Measurements from ENCODE around the gene MS4A10.

Gene MS4A10

GRCh38 chr11:60766547-60766946, 18.6 kb upstream of the MS4A10 start:
- DNase-seq: no peak

GRCh38 chr11:60767388-60767811, 17.7 kb upstream of the MS4A10 start:
- DNase-seq: peak; percentile 61

GRCh38 chr11:60768202-60768601, 16.9 kb upstream of the MS4A10 start:
- peak; percentile 47 for DNase-seq

- peak; percentile 17 for DNase-seq
Observed at GRCh38 chr11:60769273-60769672, 15.9 kb upstream of the MS4A10 start.

- DNase-seq: peak; percentile 58
Observed at GRCh38 chr11:60769811-60770210, 15.3 kb upstream of the MS4A10 start.

- DNase-seq: no peak
Observed at GRCh38 chr11:60771146-60771545, 14.0 kb upstream of the MS4A10 start.

- peak; percentile 33 for DNase-seq
Observed at GRCh38 chr11:60771879-60772525, 13.1 kb upstream of the MS4A10 start.

- DNase-seq: no peak
Observed at GRCh38 chr11:60772666-60773065, 12.5 kb upstream of the MS4A10 start.

- peak; percentile 57 for DNase-seq
Observed at GRCh38 chr11:60774726-60775125, 10.4 kb upstream of the MS4A10 start.

GRCh38 chr11:60775420-60775961, 9.6 kb upstream of the MS4A10 start:
- DNase-seq: peak; percentile 91

- peak; percentile 57 for DNase-seq
Observed at GRCh38 chr11:60776167-60776566, 9.0 kb upstream of the MS4A10 start.

GRCh38 chr11:60777106-60777505, 8.0 kb upstream of the MS4A10 start:
- peak; percentile 36 for DNase-seq

- DNase-seq: no peak
Observed at GRCh38 chr11:60777572-60777971, 7.6 kb upstream of the MS4A10 start.

GRCh38 chr11:60780065-60780464, 5.1 kb upstream of the MS4A10 start:
- DNase-seq: peak; percentile 37

GRCh38 chr11:60780774-60781173, 4.4 kb upstream of the MS4A10 start:
- no peak for DNase-seq

- peak; percentile 27 for DNase-seq
Observed at GRCh38 chr11:60781286-60781980, 3.7 kb upstream of the MS4A10 start.

- DNase-seq: peak; percentile 6
Observed at GRCh38 chr11:60781981-60782316, 3.2 kb upstream of the MS4A10 start.

- peak; percentile 28 for DNase-seq
Observed at GRCh38 chr11:60782393-60783140, 2.6 kb upstream of the MS4A10 start.

- peak; percentile 5 for DNase-seq
Observed at GRCh38 chr11:60783141-60783484, 2.0 kb upstream of the MS4A10 start.

- DNase-seq: no peak
Observed at GRCh38 chr11:60783911-60784310, 1.2 kb upstream of the MS4A10 start.

GRCh38 chr11:60785806-60786361, 751 bp downstream of the MS4A10 start:
- no peak for DNase-seq

- DNase-seq: no peak
Observed at GRCh38 chr11:60786811-60787567, 1.9 kb downstream of the MS4A10 start.
